ENCODE measurements around the gene IDH2. TPM values are rescaled to one million over a fixed set of nuclear protein-coding genes. Genes with fewer than 3 reads are reported as not detected.
A peak's percentile ranks its signal among the peaks of the same experiment; 100 is the strongest.

The IDH2 gene
- total and polyA plus RNA-seq, 2 donors (not counting 3 experiments of a cell fraction or from before 2014, with no cell fraction given), result 123 to 127 TPM

DNA sequence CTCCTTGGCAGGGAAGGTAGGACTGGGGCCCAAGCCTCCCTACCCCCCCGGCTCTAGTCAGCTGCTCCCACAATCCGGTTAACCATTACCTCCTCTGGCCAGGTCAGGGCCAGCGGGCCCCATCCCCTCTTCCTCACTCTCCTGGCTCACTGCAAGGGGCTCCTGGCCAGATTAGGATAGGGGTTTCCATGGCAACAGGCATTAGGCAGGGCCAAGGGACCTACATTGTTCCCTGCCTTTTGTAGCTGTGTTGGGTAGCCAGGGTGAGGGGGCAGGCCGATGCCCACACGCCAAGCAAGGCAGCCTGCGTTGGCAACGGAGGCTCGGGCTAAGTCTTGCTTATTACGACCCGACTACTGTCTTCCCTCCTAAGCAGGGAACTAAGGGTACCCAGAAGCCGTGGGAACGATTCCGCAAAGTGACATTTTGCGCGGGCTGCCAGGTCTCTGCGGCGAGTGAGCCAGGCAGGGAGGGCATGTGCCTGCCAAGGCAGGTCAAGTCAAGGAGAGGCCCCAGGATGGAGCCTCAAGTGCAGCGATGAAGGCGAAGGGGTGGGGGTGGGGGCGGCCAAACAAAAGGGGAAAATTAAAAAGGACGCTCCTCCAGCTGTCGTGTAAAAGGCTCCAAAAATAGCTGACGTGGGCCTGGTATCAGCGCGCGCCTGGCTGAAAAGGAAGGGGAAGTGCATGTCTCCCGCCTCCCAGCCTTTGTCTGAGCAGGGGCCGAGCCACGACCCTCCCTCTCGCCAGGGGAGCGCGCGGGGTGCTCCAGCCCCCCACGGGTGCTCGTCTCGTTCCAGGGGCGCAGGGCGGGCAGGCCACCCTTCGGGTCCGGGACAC is 919 bp downstream of the IDH2 start:
- intact Hi-C loops (cut with micrococcal nuclease), result loop anchor here (5.0 kb wide), 1 partner anchor 131 kb away; the partner anchor contains the start of genes CIB1 and GDPGP1
- Histone ChIP-seq H3K79me2 (ENCODE audit: control insufficient read depth, insufficient read depth, low read length) (peaks cover 27% of the 10 kb centered on the region), H3K36me3 (ENCODE audit: control insufficient read depth in 2 of 2, extremely low read depth in 1 of 2, insufficient read depth in 2 of 2, low read length in 2 of 2) (no peaks in the 10 kb centered on the region), H3K4me3 (replicated peaks in 1 of 3; ENCODE audit: insufficient read depth in 1 of 3, low read depth in 1 of 3, low read length in 3 of 3) (peak overlapping the region; percentile 72 to 83 (median 76)), H3K27me3 (ENCODE audit: control insufficient read depth in 2 of 2, insufficient read depth in 2 of 2, low read length in 2 of 2) (no peaks in the 10 kb centered on the region), H3K4me2 (ENCODE audit: insufficient read depth, low read length) (peak overlapping the region; percentile 35), H3K9me1 (replicated peaks; ENCODE audit: control insufficient read depth, extremely low read depth, insufficient read depth, low read length) (no peaks in the 10 kb centered on the region), H3K27ac (ENCODE audit: insufficient read depth, low read depth, low read length) (peak overlapping the region; percentile 73), H3K9me3 (replicated peaks; ENCODE audit: control insufficient read depth, insufficient read depth, low read length) (no peaks in the 10 kb centered on the region), H2AFZ (ENCODE audit: low read depth, low read length) (peak overlapping the region; percentile 87), H3K9ac (replicated peaks; ENCODE audit: extremely low read depth, insufficient read depth, low read length) (peak overlapping the region; percentile 90), H4K20me1 (replicated peaks; ENCODE audit: control insufficient read depth, extremely low read depth, insufficient read depth, low read length) (no peaks in the 10 kb centered on the region), H3K4me1 (ENCODE audit: control insufficient read depth, extremely low read depth, insufficient read depth, low read length) (peaks cover 19% of the 10 kb centered on the region)
- FAIRE-seq, result peak; percentile 64
- peak; percentile 48 for DNase-seq (ENCODE audit: low read depth, low spot score)
- dilution Hi-C loops (cut with MboI; ENCODE audit: extremely low pct_ligation_motif_present, low sequenced_read_pairs), result no loop called here
- ChIA-PET CTCF (interaction anchor here (1.1 to 3.4 kb wide), 5 partner anchors 14 to 120 kb away, joined by 3 to 25 read pairs (median 4); no protein-coding TSS in a partner anchor), POLR2A (interaction anchor here (1.9 kb wide), 1 partner anchor 19 kb away, joined by 5 read pairs; no protein-coding TSS in a partner anchor)
- TF ChIP-seq MYC (IDR thresholded peaks at IDR 0.05; ENCODE audit: low read depth, low read length) (no peak), POLR2AphosphoS5 (IDR thresholded peaks at IDR 0.05; ENCODE audit: insufficient read depth, low read depth, low read length) (no peak)
- TF ChIP-seq, protein P1, sequence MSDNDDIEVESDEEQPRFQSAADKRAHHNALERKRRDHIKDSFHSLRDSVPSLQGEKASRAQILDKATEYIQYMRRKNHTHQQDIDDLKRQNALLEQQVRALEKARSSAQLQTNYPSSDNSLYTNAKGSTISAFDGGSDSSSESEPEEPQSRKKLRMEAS (IDR thresholded peaks at IDR 0.05; ENCODE audit: insufficient read depth, insufficient read length), result no peak
- TSS peak; percentile 55 for BruUV-seq (replicated peaks)

Measured in endothelial cell of umbilical vein (primary cell).